ENCODE results near the gene TMEM219.
"Not testable (repeated sequence)": the region's sequence is repeated elsewhere in the genome, so short reads cannot be mapped to it uniquely, and the experiment has no call there.

Gene TMEM219

DNA sequence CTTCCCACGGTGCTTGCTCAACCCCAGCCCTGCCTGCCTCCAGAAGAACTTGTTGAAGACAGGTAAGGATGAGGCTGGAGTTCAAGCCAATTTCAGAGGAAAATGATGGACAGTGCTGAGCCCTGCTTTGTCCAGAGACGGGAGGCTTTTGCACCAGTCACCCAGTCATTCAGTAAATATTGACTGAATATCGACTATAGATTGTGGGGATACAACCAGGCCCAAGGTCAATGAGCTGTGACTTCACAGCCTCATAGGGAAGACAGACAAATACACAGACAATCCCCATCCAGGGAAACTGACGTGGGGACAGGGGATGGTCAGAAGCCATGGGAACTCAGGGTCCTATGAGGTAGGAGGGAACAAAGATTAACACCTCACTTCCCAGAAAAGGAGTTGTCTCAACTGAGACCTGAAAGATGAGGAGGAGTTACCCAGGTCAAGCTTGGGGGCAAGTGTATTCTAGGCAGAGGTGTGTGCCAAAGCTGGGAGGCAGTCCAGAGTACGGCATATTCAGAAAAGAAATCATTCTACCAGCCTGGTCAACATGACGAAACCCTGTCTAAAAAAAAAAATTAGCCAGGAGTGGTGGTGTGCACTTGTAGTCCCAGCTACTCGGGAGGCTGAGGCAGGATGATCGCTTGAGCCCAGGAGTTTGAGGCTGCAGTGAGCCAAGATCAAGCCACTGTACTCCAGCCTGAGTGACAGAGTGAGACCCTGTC is 54.8 kb downstream of the TMEM219 start:
- no peak for DNase-seq

DNA sequence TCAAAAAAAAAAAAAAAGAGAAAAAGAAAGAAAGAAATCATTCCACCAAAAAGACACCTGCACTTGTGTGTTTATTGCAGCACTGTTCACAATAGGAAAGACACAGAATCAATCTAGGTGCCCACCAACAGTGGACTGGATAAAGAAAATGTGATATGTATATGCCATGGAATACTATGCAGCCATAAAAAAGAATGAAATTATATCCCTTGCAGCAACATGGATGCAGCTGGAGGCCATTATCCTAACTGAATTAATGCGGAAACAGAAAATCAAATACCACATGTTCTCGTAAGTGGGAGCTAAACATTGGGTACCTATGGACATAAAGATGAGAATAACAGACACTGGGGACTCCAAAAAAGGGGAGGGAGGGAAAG is 55.4 kb downstream of the TMEM219 start:
- DNase-seq, result no peak

DNA sequence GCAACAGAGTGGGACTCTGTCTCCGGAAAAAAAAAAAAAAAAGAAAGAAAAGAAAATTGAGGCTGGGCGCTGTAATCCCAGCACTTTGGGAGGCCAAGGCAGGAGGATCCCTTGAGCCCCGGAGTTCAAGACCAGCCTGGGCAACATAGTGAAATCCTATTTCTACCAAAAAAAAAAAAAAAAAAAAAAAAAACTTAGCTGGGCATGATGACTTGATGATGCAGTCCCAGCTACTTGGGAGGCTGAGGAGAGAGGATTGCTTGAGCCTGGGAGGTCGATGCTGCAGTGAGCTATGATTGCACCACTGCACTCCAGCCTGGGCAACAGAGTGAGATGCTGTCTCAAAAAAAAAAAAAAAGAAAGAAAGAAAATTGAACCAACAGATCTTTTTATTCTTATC is 56.1 kb downstream of the TMEM219 start:
- not testable (repeated sequence) for DNase-seq

DNA sequence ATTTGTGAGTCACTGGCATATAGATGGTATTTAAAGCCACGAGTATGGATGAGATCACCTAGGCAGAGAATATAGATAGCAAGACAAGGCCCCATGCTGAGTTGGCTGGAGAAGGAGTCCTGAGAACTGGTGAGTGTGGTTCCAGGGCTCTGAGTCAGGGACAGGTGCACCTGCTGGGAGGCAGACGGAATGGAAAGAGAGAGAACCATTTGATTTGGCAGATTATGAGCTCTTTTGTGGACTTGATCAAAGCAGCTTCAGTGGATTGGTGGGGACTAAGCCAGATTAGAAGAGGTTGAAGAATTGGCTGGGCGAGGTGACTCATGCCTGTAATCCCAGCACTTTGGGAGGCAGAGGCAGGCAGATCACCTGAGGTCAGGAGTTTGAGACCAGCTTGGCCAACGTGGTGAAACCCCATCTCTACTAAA is 56.9 kb downstream of the TMEM219 start:
- DNase-seq, result no peak
